ENCODE measurements around the gene RTKN. TPM values are rescaled to one million over a fixed set of nuclear protein-coding genes. Genes with fewer than 3 reads are reported as not detected.

The RTKN gene
- total RNA-seq, 1 experiment from 2014 or later: 27.0 TPM

DNA sequence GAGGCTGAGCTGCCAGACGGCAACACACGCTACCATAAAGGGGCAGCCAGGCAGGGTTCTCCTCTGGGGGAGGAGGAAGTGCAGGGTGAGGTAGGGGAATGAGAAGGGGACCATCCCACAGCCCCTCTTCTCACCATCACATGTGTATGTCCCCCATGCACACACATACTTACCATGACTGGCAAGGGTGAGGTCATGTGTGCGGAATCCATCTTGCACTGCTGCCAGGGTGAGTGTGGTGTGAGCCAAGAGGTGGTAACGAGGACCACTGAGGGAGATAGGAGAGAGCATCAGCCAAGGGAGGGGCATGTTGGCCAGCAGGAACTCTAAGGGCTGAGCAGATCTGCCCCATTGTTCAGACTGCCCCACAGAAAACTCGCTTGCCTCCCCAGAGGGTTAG, 13.1 kb downstream of the RTKN start:
- Histone ChIP-seq H3K27ac (ENCODE audit: low read depth, low read length, poor library complexity, severe bottlenecking) (no peak overlapping the region), H3K36me3 (ENCODE audit: insufficient read depth, low read length, poor library complexity, severe bottlenecking) (peaks cover 36% of the 10 kb centered on the region), H3K4me1 (ENCODE audit: insufficient read depth, low read length, poor library complexity, severe bottlenecking) (no peaks in the 10 kb centered on the region), H3K9me3 (ENCODE audit: low read depth, low read length, poor library complexity, severe bottlenecking) (no peaks in the 10 kb centered on the region), H3K4me3 (ENCODE audit: low read depth, low read length, poor library complexity, severe bottlenecking) (no peak overlapping the region), H3K27me3 (replicated peaks; ENCODE audit: insufficient read depth, low read depth, low read length, poor library complexity) (no peaks in the 10 kb centered on the region)
- POLR2A ChIA-PET (ENCODE audit: low non-redundant PET): no interaction called here
- no TSS peak for BruUV-seq (replicated peaks)
- DNase-seq (ENCODE audit: low spot score): no peak
- CTCF ChIA-PET: no interaction called here
- TF ChIP-seq CTCF (conservative IDR thresholded peaks at IDR 0.05; ENCODE audit: low read depth, low read length) (no peak), EZH2 (IDR thresholded peaks at IDR 0.05; ENCODE audit: borderline replicate concordance, low read depth, low read length, poor library complexity, severe bottlenecking) (no peak)
- intact Hi-C loops (cut with micrococcal nuclease; ENCODE audit: unreplicated experiment): no loop called here

DNA sequence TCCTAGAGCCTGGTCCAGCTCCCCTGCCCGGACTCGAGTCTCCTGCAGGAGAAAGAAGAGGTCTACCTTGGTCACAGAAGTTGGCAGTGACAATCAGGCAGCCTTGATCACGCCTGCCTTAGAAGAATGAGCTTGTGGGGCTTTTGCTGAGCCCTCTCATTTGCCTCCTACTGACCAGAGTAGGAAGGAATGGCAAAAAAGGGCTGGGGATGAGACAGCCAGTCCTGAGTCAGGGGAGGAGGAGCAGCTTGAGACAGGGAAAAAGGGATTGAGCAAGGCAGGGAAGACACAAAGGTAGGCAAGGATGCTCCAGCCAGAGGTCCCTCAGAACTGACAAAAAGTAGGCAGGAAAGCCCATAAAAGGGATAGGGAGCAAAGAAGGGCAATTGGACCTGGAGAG, 14.2 kb downstream of the RTKN start:
- intact Hi-C loops (cut with micrococcal nuclease; ENCODE audit: unreplicated experiment): no loop called here
- DNase-seq (ENCODE audit: low spot score): no peak
- Histone ChIP-seq H3K27me3 (replicated peaks; ENCODE audit: insufficient read depth, low read depth, low read length, poor library complexity) (no peaks in the 10 kb centered on the region), H3K36me3 (ENCODE audit: insufficient read depth, low read length, poor library complexity, severe bottlenecking) (peaks cover 36% of the 10 kb centered on the region), H3K9me3 (ENCODE audit: low read depth, low read length, poor library complexity, severe bottlenecking) (no peaks in the 10 kb centered on the region), H3K27ac (ENCODE audit: low read depth, low read length, poor library complexity, severe bottlenecking) (no peak overlapping the region), H3K4me1 (ENCODE audit: insufficient read depth, low read length, poor library complexity, severe bottlenecking) (no peaks in the 10 kb centered on the region), H3K4me3 (ENCODE audit: low read depth, low read length, poor library complexity, severe bottlenecking) (no peak overlapping the region)
- TF ChIP-seq CTCF (conservative IDR thresholded peaks at IDR 0.05; ENCODE audit: low read depth, low read length) (no peak), EZH2 (IDR thresholded peaks at IDR 0.05; ENCODE audit: borderline replicate concordance, low read depth, low read length, poor library complexity, severe bottlenecking) (no peak)
- BruUV-seq (replicated peaks): no TSS peak
- ChIA-PET CTCF (no interaction called here), POLR2A (ENCODE audit: low non-redundant PET) (no interaction called here)

DNA sequence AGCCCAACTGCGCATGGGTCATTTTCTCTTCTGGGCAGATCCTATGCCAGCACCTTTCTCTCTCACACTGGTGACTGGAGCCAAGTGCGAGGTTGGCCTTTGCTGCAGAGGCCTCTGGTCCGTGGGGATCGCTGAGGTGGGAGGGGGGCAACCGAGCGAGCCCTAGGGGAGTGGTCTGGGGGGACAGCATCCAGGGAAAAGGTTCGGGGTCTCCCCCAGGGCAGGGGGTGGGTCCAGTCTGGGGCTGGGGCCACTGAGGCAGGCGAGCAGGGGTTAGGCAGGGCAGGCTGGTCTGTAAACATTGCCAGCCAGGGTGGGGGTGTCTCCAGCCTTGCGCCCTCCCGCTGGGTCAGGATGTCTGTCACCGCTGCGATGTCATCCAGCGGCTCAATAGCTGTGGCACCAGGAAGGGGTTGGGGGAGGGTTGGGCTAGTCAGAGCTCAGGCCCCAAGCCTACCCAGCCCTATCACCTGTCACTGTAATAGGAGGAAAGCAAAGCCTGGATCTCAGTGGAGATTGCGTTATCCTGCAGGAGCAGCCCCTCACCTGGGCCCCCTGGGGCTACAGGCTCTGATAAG, 15.5 kb downstream of the RTKN start:
- no peak for DNase-seq (ENCODE audit: low spot score)
- Histone ChIP-seq H3K9me3 (ENCODE audit: low read depth, low read length, poor library complexity, severe bottlenecking) (no peaks in the 10 kb centered on the region), H3K4me3 (ENCODE audit: low read depth, low read length, poor library complexity, severe bottlenecking) (no peak overlapping the region), H3K4me1 (ENCODE audit: insufficient read depth, low read length, poor library complexity, severe bottlenecking) (peaks cover under 1% of the 10 kb centered on the region), H3K27me3 (replicated peaks; ENCODE audit: insufficient read depth, low read depth, low read length, poor library complexity) (no peaks in the 10 kb centered on the region), H3K36me3 (ENCODE audit: insufficient read depth, low read length, poor library complexity, severe bottlenecking) (peaks cover 30% of the 10 kb centered on the region), H3K27ac (ENCODE audit: low read depth, low read length, poor library complexity, severe bottlenecking) (no peak overlapping the region)
- no TSS peak for BruUV-seq (replicated peaks)
- intact Hi-C loops (cut with micrococcal nuclease; ENCODE audit: unreplicated experiment): no loop called here
- TF ChIP-seq CTCF (conservative IDR thresholded peaks at IDR 0.05; ENCODE audit: low read depth, low read length) (no peak), EZH2 (IDR thresholded peaks at IDR 0.05; ENCODE audit: borderline replicate concordance, low read depth, low read length, poor library complexity, severe bottlenecking) (no peak)
- POLR2A ChIA-PET (ENCODE audit: low non-redundant PET): no interaction called here
- CTCF ChIA-PET: no interaction called here

Data from A673 (cell line).